NT2/D1 (cell line): ENCODE data around the gene CDH22.

ENCODE experiments used
- SUZ12 ChIP-seq: IDR thresholded peaks from 2 replicates; pipeline ENCODE4 v1.6.1; 2011; ENCODE audit not compliant: insufficient read length, insufficient read depth; ENCODE audit errors: extremely low read depth
- YY1 ChIP-seq: IDR thresholded peaks from 2 replicates; pipeline ENCODE4 v1.6.1; 2011; ENCODE audit not compliant: insufficient read length, insufficient read depth
- ZNF274 ChIP-seq: IDR thresholded peaks from 2 replicates; pipeline ENCODE4 v1.6.1; 2011; ENCODE audit warnings: mild to moderate bottlenecking, low read depth, low read length

- TF ChIP-seq YY1 (no peak), ZNF274 (no peak), SUZ12 (peak; percentile 70)
Observed at GRCh38 chr20:46251211-46251673, 57.1 kb downstream of the CDH22 start.
